Liver (tissue), 9 donors: ENCODE data around the gene TLN1. TPM values are rescaled to one million over a fixed set of nuclear protein-coding genes. Genes with fewer than 3 reads are reported as not detected.

ENCODE experiments used
- DNase-seq: peaks from one replicate; pipeline ENCODE4 v3.0.0-alpha.2; 2017; ENCODE audit warnings: low spot score
- H3K27ac ChIP-seq, 2 donors: one replicate each; pipeline ENCODE4 v1.7.0; 2013; ENCODE audit warnings: inconsistent platforms in 2 of 2, low read length in 2 of 2, control low read depth in 1 of 2, low read depth in 1 of 2, mild to moderate bottlenecking in 1 of 2
- H3K27me3 ChIP-seq, 4 donors: one replicate each; pipeline versions ENCODE4 v1.6.1 to v1.7.0; 2013; ENCODE audit warnings: low read length in 3 of 4, inconsistent platforms in 1 of 4, mild to moderate bottlenecking in 1 of 4, moderate library complexity in 1 of 4; ENCODE audit not compliant: control insufficient read depth in 4 of 4, insufficient read depth in 4 of 4
- H3K36me3 ChIP-seq, 4 donors: one replicate each; pipeline versions ENCODE4 v1.6.1 to v1.7.0; 2013; ENCODE audit warnings: low read length in 3 of 4, mild to moderate bottlenecking in 3 of 4, low read depth in 1 of 4, moderate library complexity in 1 of 4; ENCODE audit not compliant: control insufficient read depth in 4 of 4, insufficient read depth in 3 of 4
- H3K4me1 ChIP-seq, 4 donors: one replicate each; pipeline versions ENCODE4 v1.6.1 to v1.7.0; 2013; ENCODE audit warnings: low read length in 3 of 4, mild to moderate bottlenecking in 3 of 4, moderate library complexity in 1 of 4; ENCODE audit not compliant: control insufficient read depth in 4 of 4, insufficient read depth in 4 of 4
- H3K4me3 ChIP-seq, 3 donors: one replicate each; pipeline versions ENCODE4 v1.6.1 to v1.7.0; 2013; ENCODE audit warnings: low read length in 3 of 3, control low read depth in 1 of 3, low read depth in 1 of 3, mild to moderate bottlenecking in 1 of 3
- H3K9ac ChIP-seq, 2 donors: one replicate each; pipeline ENCODE4 v1.7.0; 2013; ENCODE audit warnings: low read length in 2 of 2, mild to moderate bottlenecking in 2 of 2, moderate library complexity in 2 of 2, control low read depth in 1 of 2, low read depth in 1 of 2
- H3K9me3 ChIP-seq, 4 donors: one replicate each; pipeline versions ENCODE4 v1.6.1 to v1.7.0; 2013; ENCODE audit warnings: low read length in 3 of 4; ENCODE audit not compliant: control insufficient read depth in 4 of 4
- ATF3 ChIP-seq: IDR thresholded peaks from 2 replicates; pipeline ENCODE4 v1.6.1; 2016; ENCODE audit warnings: antibody characterized with exemption
- CTCF ChIP-seq: fragments of 150-350 bp; IDR thresholded peaks from 2 replicates; pipeline ENCODE4 v1.5.1; 2017; ENCODE audit warnings: improper control_type of control experiment, low read depth, low read length; ENCODE audit not compliant: missing input control
- EGR1 ChIP-seq, 2 donors: IDR thresholded peaks; 2 replicates each; pipeline ENCODE4 v1.6.1; 2016 to 2018; ENCODE audit warnings: antibody characterized with exemption in 2 of 2, low read depth in 2 of 2
- FOXA1 ChIP-seq: IDR thresholded peaks from 2 replicates; pipeline ENCODE4 v1.6.1; 2016; ENCODE audit warnings: antibody characterized with exemption
- FOXA2 ChIP-seq: IDR thresholded peaks from 2 replicates; pipeline ENCODE4 v1.6.1; 2016; ENCODE audit warnings: antibody characterized with exemption
- GABPA ChIP-seq, 2 donors: IDR thresholded peaks in 1 of 2; conservative IDR thresholded peaks in 1 of 2; 2 replicates each; pipeline ENCODE4 v1.6.1; 2016; ENCODE audit warnings: antibody characterized with exemption in 2 of 2, mild to moderate bottlenecking in 1 of 2, moderate library complexity in 1 of 2
- HNF4A ChIP-seq, 2 donors: conservative IDR thresholded peaks; 2 replicates each; pipeline ENCODE4 v1.6.1; 2016; ENCODE audit warnings: antibody characterized with exemption in 2 of 2, mild to moderate bottlenecking in 2 of 2
- HNF4G ChIP-seq: IDR thresholded peaks from 2 replicates; pipeline ENCODE4 v1.6.1; 2016; ENCODE audit warnings: antibody characterized with exemption
- JUND ChIP-seq, 2 donors: IDR thresholded peaks; 2 replicates each; pipeline ENCODE4 v1.6.1; 2016; ENCODE audit warnings: antibody characterized with exemption in 2 of 2
- MAX ChIP-seq: IDR thresholded peaks from 2 replicates; pipeline ENCODE4 v1.6.1; 2016; ENCODE audit warnings: antibody characterized with exemption
- NR2F2 ChIP-seq: IDR thresholded peaks from 2 replicates; pipeline ENCODE4 v1.6.1; 2016; ENCODE audit warnings: antibody characterized with exemption
- RAD21 ChIP-seq, 2 donors: IDR thresholded peaks; 2 replicates each; pipeline ENCODE4 v1.6.1; 2016; ENCODE audit warnings: antibody characterized with exemption in 2 of 2, mild to moderate bottlenecking in 2 of 2
- REST ChIP-seq: IDR thresholded peaks from 2 replicates; pipeline ENCODE4 v1.6.1; 2016; ENCODE audit warnings: antibody characterized with exemption, mild to moderate bottlenecking
- RXRA ChIP-seq, 2 donors: IDR thresholded peaks; 2 replicates each; pipeline ENCODE4 v1.6.1; 2017 to 2018; ENCODE audit warnings: antibody characterized with exemption in 2 of 2, mild to moderate bottlenecking in 1 of 2
- SP1 ChIP-seq: IDR thresholded peaks from 2 replicates; pipeline ENCODE4 v1.6.1; 2018; ENCODE audit warnings: antibody characterized with exemption, mild to moderate bottlenecking
- TAF1 ChIP-seq: conservative IDR thresholded peaks from 2 replicates; pipeline ENCODE4 v1.6.1; 2016; ENCODE audit warnings: antibody characterized with exemption, mild to moderate bottlenecking
- YY1 ChIP-seq: IDR thresholded peaks from 2 replicates; pipeline ENCODE4 v1.6.1; 2016; ENCODE audit warnings: antibody characterized with exemption, mild to moderate bottlenecking
- ZBTB33 ChIP-seq: IDR thresholded peaks from 2 replicates; pipeline ENCODE4 v1.6.1; 2016; ENCODE audit warnings: antibody characterized with exemption
- WGBS: extraction: QIAGEN DNeasy Blood & Tissue Kit; methylation state at CpG from one replicate; pipeline ENCODE4 v1.1.7; 2013; 5-methylcytosine and 5-hydroxymethylcytosine counted together
- polyA plus RNA-seq, 2 donors: library from polyadenylated mRNA; stranded (reverse) in 1 of 2; unstranded in 1 of 2; fragments of 200-250 nt in 1 of 2; fragments of >200 nt in 1 of 2; fragmentation: Nextera tagmentation in 1 of 2; extraction: Ambion mirVana in 1 of 2; gene quantifications; one replicate each; pipeline versions ENCODE4 v1.2.1 to v1.2.3, GENCODE V29; 2013 to 2015
- total RNA-seq, 2 donors: library from RNA; depleted of rRNA; stranded (reverse); fragments of >200 nt; gene quantifications; one replicate each; pipeline ENCODE4 v1.2.3, GENCODE V29; 2014
- donor health status: healthy.
- donor health status: healthy.
- donor health status: healthy.
- donor health status: healthy.
- donor health status: healthy.

The TLN1 gene
- total and polyA plus RNA-seq, 4 donors = 24.5 to 184 (median 125) TPM

- TF ChIP-seq ZBTB33 (no peak), RAD21 (IDR thresholded peaks at IDR 0.05) (no peak), NR2F2 (no peak), FOXA2 (no peak), HNF4G (no peak), ATF3 (no peak), REST (no peak), MAX (no peak), EGR1 (IDR thresholded peaks at IDR 0.05; ENCODE audit: low read depth in 2 of 2) (no peak), TAF1 (no peak)
- no peak for DNase-seq
- Histone ChIP-seq H3K27me3 (no peaks in the 10 kb centered on the region), H3K4me3 (no peak overlapping the region), H3K36me3 (no peaks in the 10 kb centered on the region), H3K27ac (no peak overlapping the region), H3K4me1 (peaks cover 0 to 2% (median 1%) of the 10 kb centered on the region in 4 donors), H3K9me3 (no peaks in the 10 kb centered on the region), H3K9ac (no peak overlapping the region)
- 100% methylated on average over 1 of the region's 1 CpG for WGBS
These were observed 31.8 kb upstream of the TLN1 start for GRCh38 chr9:35763803-35764202.

GRCh38 chr9:35763181-35763580 lies 31.2 kb upstream of the TLN1 start:
- WGBS = 94% methylated on average over 2 of the region's 2 CpGs
- Histone ChIP-seq H3K9ac (no peak overlapping the region), H3K9me3 (no peaks in the 10 kb centered on the region), H3K36me3 (no peaks in the 10 kb centered on the region), H3K4me1 (peaks cover 4 to 9% (median 6%) of the 10 kb centered on the region in 4 donors), H3K27ac (no peak overlapping the region), H3K27me3 (no peaks in the 10 kb centered on the region), H3K4me3 (no peak overlapping the region)
- no peak for DNase-seq
- TF ChIP-seq SP1 (no peak), FOXA1 (no peak), EGR1 (IDR thresholded peaks at IDR 0.05; ENCODE audit: low read depth in 2 of 2) (no peak), HNF4A (conservative IDR thresholded peaks at IDR 0.05) (no peak), NR2F2 (no peak), ATF3 (no peak), GABPA (IDR thresholded peaks at IDR 0.05 in 1 of 2, conservative IDR thresholded peaks at IDR 0.05 in 1 of 2) (no peak), ZBTB33 (no peak), YY1 (no peak), RXRA (IDR thresholded peaks at IDR 0.05) (no peak), TAF1 (no peak), FOXA2 (no peak), JUND (IDR thresholded peaks at IDR 0.05) (no peak), HNF4G (no peak), RAD21 (IDR thresholded peaks at IDR 0.05) (no peak), MAX (no peak), CTCF (no peak)
